HG02938 (cell line): ENCODE measurements around the gene RITA1.
A peak's percentile ranks its signal among the peaks of the same experiment; 100 is the strongest.
"Not testable (repeated sequence)": the region's sequence is repeated elsewhere in the genome, so short reads cannot be mapped to it uniquely, and the experiment has no call there.

Experiments used
- ATAC-seq: cut with Tn5 transposase; IDR thresholded peaks from one replicate; pipeline ENCODE4 v1.9.1; 2021; ENCODE audit warnings: mild to moderate bottlenecking, moderate library complexity; ENCODE audit not compliant: unreplicated experiment

The RITA1 gene

GRCh38 chr12:113185180-113186032 is at the start of gene RITA1, which contains the start of gene DDX54:
RITA1 (plus strand) TSS chr12:113185721; CDS start chr12:113186747, 1,026 bp downstream.
DDX54 (minus strand) TSS chr12:113185478; CDS start chr12:113185451, 27 bp downstream.
- peak; percentile 40 for ATAC-seq

GRCh38 chr12:113136128-113136989 is 49.2 kb upstream of the RITA1 start:
- no peak for ATAC-seq

GRCh38 chr12:113136990-113137511 is 48.5 kb upstream of the RITA1 start:
- ATAC-seq = no peak

GRCh38 chr12:113137861-113138783 is 47.4 kb upstream of the RITA1 start:
- no peak for ATAC-seq

GRCh38 chr12:113138826-113139225 is 46.7 kb upstream of the RITA1 start:
- ATAC-seq = no peak

- no peak for ATAC-seq
Observed at GRCh38 chr12:113140706-113141105, 44.8 kb upstream of the RITA1 start.

GRCh38 chr12:113141716-113142115 is 43.8 kb upstream of the RITA1 start:
- not testable (repeated sequence) for ATAC-seq

GRCh38 chr12:113142173-113142885 is 43.2 kb upstream of the RITA1 start:
- ATAC-seq = no peak

GRCh38 chr12:113142886-113143332 is 42.6 kb upstream of the RITA1 start:
- ATAC-seq = no peak

GRCh38 chr12:113143959-113144358 is 41.6 kb upstream of the RITA1 start:
- ATAC-seq = no peak

GRCh38 chr12:113144806-113145205 is 40.7 kb upstream of the RITA1 start:
- ATAC-seq = no peak

- ATAC-seq = no peak
Observed at GRCh38 chr12:113145720-113146551, 39.6 kb upstream of the RITA1 start.

- ATAC-seq = no peak
Observed at GRCh38 chr12:113146999-113147398, 38.5 kb upstream of the RITA1 start.

GRCh38 chr12:113149361-113150150 is 36.0 kb upstream of the RITA1 start, which contains the start of gene CFAP73:
CFAP73 (plus strand) TSS chr12:113149724; CDS start chr12:113149858, 134 bp downstream.
- no peak for ATAC-seq

GRCh38 chr12:113151655-113152054 is 33.9 kb upstream of the RITA1 start:
- ATAC-seq = no peak

GRCh38 chr12:113152196-113152834 is 33.2 kb upstream of the RITA1 start:
- ATAC-seq = no peak
